Right lobe of liver (tissue), 6 donors: Measurements from ENCODE around the gene MYPOP. TPM values are rescaled to one million over a fixed set of nuclear protein-coding genes. Genes with fewer than 3 reads are reported as not detected.
A peak's percentile ranks its signal among the peaks of the same experiment; 100 is the strongest.

Experiments
- ATAC-seq, 4 donors: fragments of 200-7000 bp; cut with Tn5 transposase; one replicate each; pipeline ENCODE4 v1.9.1; 2020; ENCODE audit warnings: mild to moderate bottlenecking in 4 of 4, moderate library complexity in 4 of 4
- DNase-seq, 3 donors: peaks; one replicate each; pipeline ENCODE4 v3.0.0-alpha.2; 2020
- H3K27ac ChIP-seq, 3 donors: fragments of 200-600 bp; one replicate each; pipeline ENCODE4 v1.8.0; 2022
- H3K27me3 ChIP-seq, 2 donors: fragments of 200-600 bp; one replicate each; pipeline ENCODE4 v1.8.0; 2022
- H3K36me3 ChIP-seq, 4 donors: fragments of 200-600 bp; sonication (generic) in 1 of 4; one replicate each; pipeline versions ENCODE4 v1.5.1 to v1.8.0; 2017 to 2022; ENCODE audit warnings: control low read depth in 1 of 4
- H3K4me1 ChIP-seq, 4 donors: fragments of 200-600 bp; sonication (generic) in 1 of 4; one replicate each; pipeline versions ENCODE4 v1.5.1 to v1.8.0; 2017 to 2022; ENCODE audit warnings: control low read depth in 1 of 4
- H3K4me3 ChIP-seq, 3 donors: fragments of 200-600 bp; one replicate each; pipeline ENCODE4 v1.8.0; 2022
- H3K9me3 ChIP-seq, 4 donors: fragments of 200-600 bp; sonication (generic) in 1 of 4; one replicate each; pipeline versions ENCODE4 v1.5.1 to v1.8.0; 2017 to 2022; ENCODE audit warnings: control low read depth in 1 of 4
- CTCF ChIP-seq, 4 donors: fragments of 200-600 bp in 3 of 4; fragments of 450-650 bp in 1 of 4; IDR thresholded peaks; one replicate each; pipeline versions ENCODE4 v1.5.1 to v1.8.0; 2016 to 2022; ENCODE audit warnings: antibody characterized with exemption in 4 of 4, mild to moderate bottlenecking in 2 of 4
- POLR2A ChIP-seq: fragments of 450-650 bp; IDR thresholded peaks from one replicate; pipeline ENCODE4 v1.6.1; 2017; ENCODE audit warnings: antibody characterized with exemption, mild to moderate bottlenecking
- WGBS: methylation state at CpG from one replicate; pipeline ENCODE4 v1.1.6; 2018; ENCODE audit warnings: low coverage, low lambda C conversion rate; ENCODE audit not compliant: insufficient coverage; ENCODE audit errors: missing lambda C conversion rate; 5-methylcytosine and 5-hydroxymethylcytosine counted together
- intact Hi-C, 2 donors: fragments of 100-400 bp; cut with DNase I; formaldehyde crosslinking; loops; one replicate each; pipeline versions ENCODE4 v1.11.2 to v1.14.1; 2022
- total RNA-seq, 6 experiments: library from RNA; depleted of rRNA in 2 of 6; stranded (reverse); fragments of >200 nt in 2 of 6; fragmentation: NEBNext Ultra II Directional in 3 of 6; extraction: Animal tissue kit (Norgen Biotek cat#: 25700) in 3 of 6; gene quantifications; one replicate each; pipeline versions ENCODE4 v1.1.0 to v1.2.4, GENCODE V29; 2016 to 2023
- donor health status: DM: no; HTN: yes; CAD: no.
- donor health status: DM: no; HTN: no; CAD: no.
- donor health status: DM: no; HTN: no; CAD: no.
- donor health status: DM: no; HTN: yes; CAD: no.
- donor health status: DM: no; HTN: yes; CAD: no.

Gene MYPOP
- total RNA-seq, 6 experiments from 2014 or later = 2.5 to 5.2 (median 3.9) TPM

GRCh38 chr19:45864629-45865082 is 37.8 kb downstream of the MYPOP start:
- Histone ChIP-seq H3K4me3 (peak overlapping the region; percentile 82 to 98 (median 92)), H3K27ac (peak overlapping the region; percentile 49 to 62 (median 54)), H3K27me3 (no peaks in the 10 kb centered on the region), H3K4me1 (peaks cover 0 to 36% (median 12%) of the 10 kb centered on the region in 4 donors), H3K36me3 (no peaks in the 10 kb centered on the region), H3K9me3 (no peaks in the 10 kb centered on the region)
- TF ChIP-seq CTCF (IDR thresholded peaks at IDR 0.05) (no peak), POLR2A (no peak)
- intact Hi-C loops = no loop called here
- WGBS = 11% methylated on average over 12 of the region's 12 CpGs
- ATAC-seq (no peak), DNase-seq (no peak)

GRCh38 chr19:45863840-45864628 is 38.4 kb downstream of the MYPOP start, which contains the start of gene FOXA3:
FOXA3 (plus strand) TSS chr19:45864326; CDS start chr19:45864457, 131 bp downstream.
- 3% methylated on average over 37 of the region's 71 CpGs for WGBS
- peaks cover 0 to 4% (median 0%) of the 10 kb centered on the region in 4 donors for H3K36me3 ChIP-seq
- TF ChIP-seq CTCF (IDR thresholded peaks at IDR 0.05) = peak in 3 of 4 donors; percentile 84 to 94 (median 87)
- TF ChIP-seq POLR2A = peak; percentile 84
- H3K4me1 ChIP-seq = peaks cover 0 to 37% (median 12%) of the 10 kb centered on the region in 4 donors
- no peaks in the 10 kb centered on the region for H3K9me3 ChIP-seq
- peak within 1 kb of the TSS; percentile 49 to 62 (median 54) for H3K27ac ChIP-seq
- H3K4me3 ChIP-seq = peak within 1 kb of the TSS; percentile 82 to 98 (median 92)
- peak; percentile 67 to 81 (median 75) for ATAC-seq
- intact Hi-C loops = no loop called here
- DNase-seq = peak; percentile 81 to 85 (median 85)
- H3K27me3 ChIP-seq = no peaks in the 10 kb centered on the region

- peak overlapping the region; percentile 82 to 98 (median 92) for H3K4me3 ChIP-seq
- H3K27ac ChIP-seq = peak overlapping the region in 2 of 3 donors; percentile 32 to 62
- peak; percentile 28 for TF ChIP-seq POLR2A
- TF ChIP-seq CTCF (IDR thresholded peaks at IDR 0.05) = no peak
- intact Hi-C loops = no loop called here
- no peaks in the 10 kb centered on the region for H3K27me3 ChIP-seq
- 9% methylated on average over 19 of the region's 22 CpGs for WGBS
- no peaks in the 10 kb centered on the region for H3K9me3 ChIP-seq
- no peak for DNase-seq
- H3K36me3 ChIP-seq = peaks cover 0 to 11% (median 1%) of the 10 kb centered on the region in 4 donors
- peaks cover 0 to 37% (median 12%) of the 10 kb centered on the region in 4 donors for H3K4me1 ChIP-seq
- ATAC-seq = peak in 1 of 4 donors; percentile 0
These were observed 39.0 kb downstream of the MYPOP start for GRCh38 chr19:45863335-45863839.

- DNase-seq (peak; percentile 99), ATAC-seq (peak; percentile 88 to 94 (median 89))
- Histone ChIP-seq H3K27me3 (no peaks in the 10 kb centered on the region), H3K4me1 (peaks cover 0 to 37% (median 12%) of the 10 kb centered on the region in 4 donors), H3K27ac (peak within 1 kb of the TSS; percentile 75 to 88 (median 84)), H3K4me3 (peak within 1 kb of the TSS; percentile 82 to 98 (median 92)), H3K36me3 (peaks cover 0 to 14% (median 1%) of the 10 kb centered on the region in 4 donors), H3K9me3 (no peaks in the 10 kb centered on the region)
- peak; percentile 58 for TF ChIP-seq POLR2A
- TF ChIP-seq CTCF (IDR thresholded peaks at IDR 0.05) = peak in 1 of 4 donors; percentile 4
- intact Hi-C loops = no loop called here
- WGBS = under 1% methylated on average over 32 of the region's 65 CpGs
These were observed 39.7 kb downstream of the MYPOP start, which contains the start of gene SYMPK for GRCh38 chr19:45862564-45863334. SYMPK (minus strand) TSS chr19:45863147; CDS start chr19:45854495, 8,652 bp downstream.
